GM04503 (cell line): ENCODE results near the gene C19orf85.
"Not testable (repeated sequence)": the region's sequence is repeated elsewhere in the genome, so short reads cannot be mapped to it uniquely, and the experiment has no call there.

Experiments used
- DNase-seq: peaks from one replicate; pipeline ENCODE4 v3.0.0-alpha.2; 2012; ENCODE audit warnings: low read depth

The C19orf85 gene

GRCh38 chr19:55464662-55465054 is at the start of gene C19orf85:
Gene C19orf85 (minus strand): TSS chr19:55464751. CDS start chr19:55464554, 197 bp downstream.
- no peak for DNase-seq

- no peak for DNase-seq
Measured at GRCh38 chr19:55508120-55508519, 43.6 kb upstream of the C19orf85 start.

- DNase-seq = no peak
Measured at GRCh38 chr19:55504981-55505380, 40.4 kb upstream of the C19orf85 start.

DNA sequence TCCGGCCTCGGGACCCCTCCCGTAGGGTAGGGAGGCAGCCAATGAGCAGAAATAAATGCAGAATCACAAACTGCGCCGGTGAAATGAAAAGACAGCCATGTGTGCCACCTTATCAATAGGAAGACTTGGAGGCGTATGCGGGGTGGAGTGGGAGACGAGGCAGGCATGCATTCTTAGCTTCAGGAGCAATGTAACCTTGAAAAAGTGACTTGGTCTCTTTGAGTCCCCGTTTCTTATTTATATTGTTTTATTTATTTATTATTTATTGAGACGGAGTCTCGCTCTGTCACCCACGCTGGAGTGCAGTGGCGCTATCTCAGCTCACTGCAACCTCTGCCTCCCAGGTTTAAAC is 39.7 kb upstream of the C19orf85 start:
- DNase-seq = no peak

DNA sequence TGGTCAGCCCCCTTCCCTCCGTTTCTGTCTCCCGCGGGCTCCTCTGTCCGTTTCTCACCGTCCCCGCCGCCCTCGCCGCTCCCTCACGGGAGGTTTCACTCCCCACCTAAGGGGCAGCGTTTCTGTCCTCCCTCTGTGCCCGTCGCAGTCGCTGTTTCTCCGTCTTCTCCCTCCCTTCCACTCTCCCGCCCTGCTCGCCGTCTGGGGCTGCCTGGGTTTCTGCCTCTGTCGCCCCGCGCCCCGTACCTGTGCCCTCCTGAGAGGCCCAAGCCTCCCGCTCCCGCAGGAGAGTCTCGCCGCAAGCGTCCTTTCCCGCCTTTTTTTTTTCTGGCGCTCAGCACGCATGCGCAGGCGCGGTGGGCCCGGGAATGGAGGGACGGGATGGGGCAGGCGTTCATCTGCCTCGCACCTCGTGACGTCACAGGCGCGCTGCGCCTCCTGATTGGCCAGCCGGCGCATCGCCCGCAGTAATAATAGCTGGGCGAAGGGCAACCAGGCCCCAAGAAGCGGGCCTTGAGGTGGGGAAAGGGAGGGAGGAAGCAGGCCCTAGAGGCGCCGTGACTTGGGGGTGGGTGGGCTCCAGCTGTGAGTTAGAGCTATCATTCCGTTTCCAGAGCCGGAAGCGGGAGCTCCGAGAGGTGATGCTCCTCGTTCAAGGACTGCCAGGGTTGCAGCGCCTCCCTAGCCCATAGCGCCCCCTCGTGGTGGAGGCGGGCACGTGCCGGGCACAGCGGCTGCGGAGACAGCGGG is 39.1 kb upstream of the C19orf85 start:
- no peak for DNase-seq

DNA sequence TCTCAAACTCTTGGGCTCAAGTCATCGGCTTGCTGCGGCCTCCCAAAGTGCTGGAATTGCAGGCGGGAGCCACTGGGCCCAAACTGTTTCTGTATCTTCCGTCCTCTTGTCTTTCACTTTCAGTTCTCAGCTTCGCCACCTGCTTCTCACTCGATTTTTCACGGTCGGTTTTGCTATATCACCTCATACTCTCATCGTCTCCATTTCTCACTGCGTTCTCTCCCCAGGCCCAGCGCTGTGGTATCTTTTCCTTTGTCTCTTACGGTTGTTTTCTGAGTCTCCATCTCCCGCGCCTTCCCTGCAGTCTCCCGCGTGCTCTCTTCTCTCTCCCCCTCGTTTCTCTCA is 38.6 kb upstream of the C19orf85 start:
- DNase-seq = no peak

DNA sequence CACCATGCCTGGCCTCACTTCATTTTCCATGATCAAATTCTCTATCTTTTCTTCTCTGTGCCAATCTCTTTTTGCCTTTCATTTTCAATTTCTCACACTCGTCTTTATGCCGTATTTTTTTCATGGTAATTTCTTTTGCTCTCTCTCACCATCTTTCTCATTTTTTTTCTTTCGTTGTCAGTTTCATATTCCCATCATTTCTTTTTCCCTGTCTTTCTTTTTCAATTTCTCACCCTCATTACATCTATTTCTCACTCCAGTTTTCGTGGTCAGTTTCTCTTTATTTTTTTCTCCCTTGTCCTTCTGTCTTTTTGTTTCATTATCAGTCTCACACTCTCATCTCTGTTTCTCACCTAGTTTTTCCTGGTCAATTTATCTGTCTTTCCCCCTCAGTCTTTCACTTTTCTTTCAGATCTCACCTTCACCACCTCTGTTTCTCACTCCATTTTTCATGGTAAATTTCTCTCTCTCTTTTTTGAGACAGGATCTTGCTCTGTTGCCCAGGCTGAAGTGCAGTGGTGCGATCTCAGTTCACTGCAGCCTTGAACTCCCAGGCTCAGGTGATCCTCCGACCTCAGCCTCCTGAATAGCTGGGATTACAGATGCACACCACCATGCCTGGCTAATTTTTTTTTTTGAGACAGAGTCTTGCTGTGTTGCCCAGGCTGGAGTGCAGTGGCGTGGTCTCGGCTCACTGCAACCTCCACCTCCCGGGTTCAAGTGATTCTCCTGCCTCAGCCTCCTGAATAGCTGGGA is 37.8 kb upstream of the C19orf85 start:
- DNase-seq = no peak

GRCh38 chr19:55500368-55500952 is 35.9 kb upstream of the C19orf85 start:
- no peak for DNase-seq

DNA sequence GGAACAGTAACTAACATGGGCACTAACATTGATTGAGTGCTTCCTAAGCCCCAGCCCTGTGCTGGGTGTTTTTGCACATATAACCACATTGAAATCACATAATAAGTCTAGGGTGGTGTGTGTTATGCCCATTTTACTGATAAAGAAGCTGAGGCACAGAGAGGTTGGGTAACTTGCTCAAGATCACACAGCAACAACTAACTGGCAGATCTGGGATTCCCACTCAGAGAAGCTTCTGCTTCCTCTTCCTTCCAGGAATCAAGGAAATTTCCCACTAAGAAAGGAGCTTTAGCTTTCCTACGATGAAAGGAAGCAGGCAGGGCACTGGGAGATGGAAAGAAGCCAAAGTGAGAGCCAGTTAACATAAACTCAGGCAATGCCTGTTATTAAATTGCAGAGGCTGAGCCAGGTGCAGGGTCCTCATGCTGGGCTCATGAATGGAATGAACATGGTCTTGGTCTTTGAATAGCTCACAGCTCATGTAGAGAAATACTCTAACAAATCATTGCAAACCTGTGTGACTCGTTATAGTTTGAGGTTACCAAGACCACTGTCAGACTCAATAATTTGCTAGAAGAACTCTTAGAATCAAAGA is 33.8 kb upstream of the C19orf85 start:
- no peak for DNase-seq

DNA sequence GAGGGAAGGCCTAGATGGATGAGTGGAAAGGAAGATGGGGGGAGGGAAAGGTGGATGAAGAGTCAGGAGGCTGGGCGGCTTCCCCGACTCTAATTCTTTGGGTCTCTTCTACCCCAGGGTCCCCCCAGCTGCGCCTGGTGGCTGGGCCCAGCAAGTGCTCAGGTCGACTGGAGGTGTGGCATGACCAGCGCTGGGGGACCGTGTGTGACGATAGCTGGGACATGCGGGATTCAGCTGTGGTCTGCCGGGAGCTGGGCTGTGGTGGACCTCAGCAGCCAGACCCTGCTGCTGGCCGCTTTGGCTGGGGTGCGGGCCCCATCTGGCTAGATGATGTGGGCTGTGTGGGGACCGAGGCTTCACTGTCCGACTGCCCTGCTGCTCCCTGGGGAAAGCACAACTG is 33.2 kb upstream of the C19orf85 start:
- no peak for DNase-seq

- not testable (repeated sequence) for DNase-seq
Measured at GRCh38 chr19:55496820-55497219, 32.3 kb upstream of the C19orf85 start.

- no peak for DNase-seq
Measured at GRCh38 chr19:55495646-55496349, 31.2 kb upstream of the C19orf85 start.

GRCh38 chr19:55494172-55494761 is 29.7 kb upstream of the C19orf85 start:
- DNase-seq = no peak

DNA sequence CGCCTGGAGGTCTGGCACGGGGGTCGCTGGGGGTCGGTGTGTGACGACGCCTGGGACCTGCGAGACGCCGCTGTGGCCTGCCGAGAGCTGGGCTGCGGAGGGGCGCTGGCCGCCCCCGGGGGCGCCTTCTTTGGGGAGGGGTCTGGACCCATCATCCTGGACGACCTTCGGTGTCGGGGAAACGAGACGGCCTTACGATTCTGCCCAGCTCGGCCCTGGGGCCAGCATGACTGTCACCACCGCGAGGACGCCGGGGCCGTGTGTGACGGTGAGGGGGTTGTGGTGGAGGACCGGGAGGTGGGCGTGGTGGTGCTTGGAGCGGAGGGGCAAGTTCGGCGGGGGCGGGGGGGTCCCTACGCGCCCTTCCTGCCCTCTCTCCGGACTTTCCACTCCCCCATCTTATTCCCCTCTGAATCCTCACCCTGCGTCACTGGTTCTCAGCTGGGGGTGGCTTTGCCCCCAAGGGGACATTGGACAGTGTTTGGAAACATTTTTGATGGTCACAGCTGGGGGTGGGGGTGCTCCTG is 29.2 kb upstream of the C19orf85 start:
- DNase-seq = no peak

GRCh38 chr19:55493052-55493644 is 28.6 kb upstream of the C19orf85 start:
- DNase-seq = no peak

- no peak for DNase-seq
Measured at GRCh38 chr19:55492362-55492944, 27.9 kb upstream of the C19orf85 start.

DNA sequence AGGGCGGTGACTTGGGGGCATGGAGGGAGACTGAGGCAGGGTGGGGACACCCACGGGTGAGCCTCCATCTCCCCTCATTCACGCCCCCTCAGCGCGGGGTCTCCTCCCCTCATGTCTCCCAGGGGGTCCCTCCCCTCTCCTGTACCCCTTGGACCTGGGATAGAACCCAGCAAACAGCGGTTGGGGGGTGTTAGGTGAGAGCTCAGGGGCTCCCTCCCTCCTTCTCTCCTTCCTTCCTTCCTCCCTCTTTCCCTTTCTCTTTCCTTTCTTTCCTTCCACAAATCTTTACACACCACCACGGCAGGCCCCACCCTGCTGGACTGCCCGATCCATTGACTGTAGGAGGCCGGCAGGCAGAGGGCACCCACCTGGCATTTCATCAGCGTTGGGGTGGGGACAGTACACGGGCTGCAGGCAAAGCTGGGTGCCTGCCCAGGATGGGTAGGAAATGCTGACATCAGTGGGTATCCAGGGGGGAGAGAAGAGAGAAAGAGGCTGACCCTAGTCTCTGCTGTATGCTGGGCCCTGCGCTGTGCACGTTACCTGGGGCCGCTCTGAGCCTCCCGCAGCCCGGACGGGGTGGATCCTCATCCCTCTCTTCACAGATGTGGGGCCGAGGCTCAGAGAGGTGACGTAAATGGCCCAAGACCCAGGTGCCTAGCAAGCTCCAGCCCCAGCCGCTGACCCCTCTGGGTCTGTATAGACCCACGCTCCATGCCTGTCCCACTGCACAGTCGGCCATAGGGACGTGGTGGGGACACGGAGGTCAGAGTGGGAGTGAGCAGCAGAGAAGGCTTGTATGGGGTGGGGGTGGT is 27.2 kb upstream of the C19orf85 start:
- no peak for DNase-seq

DNA sequence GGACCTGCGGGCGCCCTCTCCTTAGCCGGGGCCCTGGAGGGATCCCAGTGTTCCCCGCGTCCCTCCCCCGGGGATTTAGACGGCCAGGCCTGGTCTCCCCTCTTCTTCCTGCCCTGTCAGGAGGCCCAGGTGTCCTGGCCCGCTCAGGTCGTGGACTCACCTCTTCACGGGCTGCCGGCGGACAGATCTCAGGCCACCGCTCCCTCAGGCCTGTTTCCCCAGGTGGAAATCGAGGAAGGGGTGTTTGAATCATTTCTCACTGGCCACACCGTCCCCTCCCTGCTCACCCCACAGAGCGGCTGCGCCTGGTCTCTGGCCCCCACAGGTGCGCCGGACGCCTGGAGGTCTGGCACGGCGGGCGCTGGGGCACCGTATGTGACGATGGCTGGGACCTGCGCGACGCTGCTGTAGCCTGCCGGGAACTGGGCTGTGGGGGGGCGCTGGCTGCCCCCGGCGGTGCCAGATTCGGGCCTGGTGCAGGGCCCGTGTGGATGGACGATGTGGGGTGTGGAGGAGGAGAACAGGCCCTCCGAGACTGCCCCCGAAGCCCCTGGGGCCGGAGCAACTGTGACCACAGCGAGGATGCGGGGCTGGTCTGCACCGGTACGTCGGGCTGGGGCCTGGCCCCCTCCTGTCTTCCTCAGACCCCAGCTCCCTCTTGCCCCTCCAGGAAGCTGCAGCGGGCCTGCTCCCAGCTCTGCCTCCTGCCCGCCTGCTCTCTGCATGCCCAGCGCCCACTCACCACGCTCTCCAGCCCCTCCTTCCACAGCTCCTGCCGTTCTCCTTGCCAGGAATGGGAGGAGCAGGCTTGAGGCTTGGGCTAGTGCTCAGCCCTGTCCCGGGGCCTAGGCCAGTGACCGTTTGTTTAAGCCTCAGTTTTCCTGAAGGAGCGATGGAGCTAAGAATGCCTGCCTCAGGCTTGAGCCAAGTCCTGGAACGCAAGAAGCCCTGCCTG is 26.2 kb upstream of the C19orf85 start:
- DNase-seq = no peak
